Fibroblast of the aortic adventitia (primary cell): Measurements from ENCODE around the gene IST1. TPM values are rescaled to one million over a fixed set of nuclear protein-coding genes. Genes with fewer than 3 reads are reported as not detected.
A peak's percentile ranks its signal among the peaks of the same experiment; 100 is the strongest.

Experiments
- DNase-seq: peaks from one replicate; pipeline ENCODE4 v3.0.0-alpha.2; 2010; ENCODE audit warnings: low read depth
- H3K4me3 ChIP-seq: 2 replicates; pipeline ENCODE4 v1.5.1; 2011; ENCODE audit warnings: low read depth, mild to moderate bottlenecking, control low read depth, low read length, moderate library complexity
- total RNA-seq: library from RNA; depleted of rRNA; stranded (reverse); fragments of >200 nt; gene quantifications from 2 replicates; pipeline ENCODE4 v1.2.3, GENCODE V29; 2012; ENCODE audit warnings: low replicate concordance
- TF ChIP-seq, protein P1 (sequence below): IDR thresholded peaks from 2 replicates; pipeline ENCODE4 v1.5.1; 2011; ENCODE audit warnings: mild to moderate bottlenecking, low read length, control low read depth, inconsistent platforms; ENCODE audit not compliant: insufficient read depth

Gene IST1
- total RNA-seq, 1 donor, result 172 TPM

DNA sequence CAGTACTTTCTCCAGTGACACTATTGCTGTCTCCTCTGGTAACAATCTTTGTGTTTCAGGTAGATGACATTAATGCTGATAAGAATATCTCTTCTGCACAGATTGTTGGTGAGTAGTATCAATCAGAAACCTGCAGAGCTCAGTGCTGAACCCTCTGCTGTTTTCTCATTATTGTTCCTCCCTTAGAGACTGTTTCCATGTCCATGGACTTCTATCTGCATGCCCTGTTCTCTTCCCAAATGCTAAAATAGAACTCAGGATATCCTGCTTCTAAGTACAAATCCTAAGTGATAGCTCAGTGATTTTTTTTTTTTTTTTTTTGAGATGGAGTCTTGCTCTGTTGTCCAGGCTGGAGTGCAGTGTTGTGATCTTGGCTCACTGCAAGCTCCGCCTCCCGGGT, 29.4 kb downstream of the IST1 start:
- no peak overlapping the region for H3K4me3 ChIP-seq
- no peak for DNase-seq
- TF ChIP-seq, protein P1, sequence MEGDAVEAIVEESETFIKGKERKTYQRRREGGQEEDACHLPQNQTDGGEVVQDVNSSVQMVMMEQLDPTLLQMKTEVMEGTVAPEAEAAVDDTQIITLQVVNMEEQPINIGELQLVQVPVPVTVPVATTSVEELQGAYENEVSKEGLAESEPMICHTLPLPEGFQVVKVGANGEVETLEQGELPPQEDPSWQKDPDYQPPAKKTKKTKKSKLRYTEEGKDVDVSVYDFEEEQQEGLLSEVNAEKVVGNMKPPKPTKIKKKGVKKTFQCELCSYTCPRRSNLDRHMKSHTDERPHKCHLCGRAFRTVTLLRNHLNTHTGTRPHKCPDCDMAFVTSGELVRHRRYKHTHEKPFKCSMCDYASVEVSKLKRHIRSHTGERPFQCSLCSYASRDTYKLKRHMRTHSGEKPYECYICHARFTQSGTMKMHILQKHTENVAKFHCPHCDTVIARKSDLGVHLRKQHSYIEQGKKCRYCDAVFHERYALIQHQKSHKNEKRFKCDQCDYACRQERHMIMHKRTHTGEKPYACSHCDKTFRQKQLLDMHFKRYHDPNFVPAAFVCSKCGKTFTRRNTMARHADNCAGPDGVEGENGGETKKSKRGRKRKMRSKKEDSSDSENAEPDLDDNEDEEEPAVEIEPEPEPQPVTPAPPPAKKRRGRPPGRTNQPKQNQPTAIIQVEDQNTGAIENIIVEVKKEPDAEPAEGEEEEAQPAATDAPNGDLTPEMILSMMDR, result no peak

- TF ChIP-seq, protein P1, result no peak
- H3K4me3 ChIP-seq, result no peak overlapping the region
- peak; percentile 93 for DNase-seq
Measured at GRCh38 chr16:71927383-71927782, 32.1 kb downstream of the IST1 start.

- TF ChIP-seq, protein P1, result no peak
- H3K4me3 ChIP-seq, result no peak overlapping the region
- no peak for DNase-seq
Measured at GRCh38 chr16:71927787-71928186, 32.5 kb downstream of the IST1 start.

DNA sequence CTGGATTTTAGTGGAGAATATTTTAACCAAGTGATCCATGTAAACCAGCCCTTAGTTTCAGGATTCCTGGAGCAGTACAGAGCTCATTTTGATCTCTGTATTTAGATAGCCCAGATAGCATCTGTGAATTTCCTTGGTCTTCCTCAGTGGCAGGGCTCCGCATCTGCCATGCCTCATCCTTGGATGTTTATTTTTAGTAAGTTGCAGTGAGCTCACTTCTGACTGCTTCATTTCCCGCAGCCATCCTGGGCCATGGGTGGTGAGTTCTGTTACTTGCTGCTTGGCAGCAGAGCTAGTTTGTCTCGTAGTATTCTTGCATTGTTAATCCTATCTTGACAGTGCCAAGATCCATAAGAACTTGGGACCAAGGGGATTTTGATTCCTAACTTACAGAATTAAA, 33.7 kb downstream of the IST1 start:
- peak; percentile 66 for DNase-seq
- TF ChIP-seq, protein P1, result no peak
- no peak overlapping the region for H3K4me3 ChIP-seq

GRCh38 chr16:71930013-71930563, 34.8 kb downstream of the IST1 start:
- TF ChIP-seq, protein P1, result no peak
- peak; percentile 16 for DNase-seq
- no peak overlapping the region for H3K4me3 ChIP-seq

DNA sequence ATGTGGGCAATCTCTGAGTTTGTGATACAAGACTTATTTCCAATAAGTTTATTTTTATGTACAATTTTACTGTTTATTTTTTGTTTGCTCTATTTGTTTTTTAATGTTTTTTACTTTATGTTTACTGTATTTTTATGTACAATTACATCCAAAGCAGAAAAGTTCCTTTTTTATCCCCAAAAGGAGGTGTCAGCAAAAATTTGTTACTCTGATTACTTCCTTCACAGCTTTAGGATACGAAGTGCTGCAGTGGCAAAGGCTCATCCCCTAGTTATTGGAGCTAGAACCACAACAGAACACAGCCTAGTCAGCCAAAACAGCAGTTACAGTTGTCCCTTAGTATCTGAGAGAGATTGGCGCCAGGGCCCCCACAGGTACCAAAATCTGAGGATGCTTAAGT, 35.7 kb downstream of the IST1 start:
- no peak for DNase-seq
- H3K4me3 ChIP-seq, result no peak overlapping the region
- TF ChIP-seq, protein P1, result no peak

- TF ChIP-seq, protein P1, result no peak
- no peak overlapping the region for H3K4me3 ChIP-seq
- DNase-seq, result no peak
Measured at GRCh38 chr16:71931599-71931998, 36.3 kb downstream of the IST1 start.
